Adrenal gland (tissue), 12 donors: ENCODE measurements around the gene SLC35A5. TPM values are rescaled to one million over a fixed set of nuclear protein-coding genes. Genes with fewer than 3 reads are reported as not detected.
"Not testable (repeated sequence)": the region's sequence is repeated elsewhere in the genome, so short reads cannot be mapped to it uniquely, and the experiment has no call there.

Source experiments
- DNase-seq, 7 donors: peaks; one replicate each; pipeline ENCODE4 v3.0.0-alpha.2; 2019 to 2020
- H3K27ac ChIP-seq, 5 donors: fragments of 200-600 bp; sonication (generic) in 4 of 5; 1 replicate in 3 of 5; 2 replicates in 2 of 5; pipeline versions ENCODE4 v1.5.1 to v1.8.0; 2016 to 2020; ENCODE audit warnings: mild to moderate bottlenecking in 1 of 5
- H3K27me3 ChIP-seq: fragments of 200-600 bp; 2 replicates; pipeline ENCODE4 v1.8.0; 2021
- H3K36me3 ChIP-seq, 2 donors: fragments of 200-600 bp; replicated peaks in 1 of 2; 1 replicate in 1 of 2; 2 replicates in 1 of 2; pipeline versions ENCODE4 v1.5.1 to v1.8.0; 2018 to 2022
- H3K4me1 ChIP-seq, 2 donors: fragments of 200-600 bp; replicated peaks in 1 of 2; 1 replicate in 1 of 2; 2 replicates in 1 of 2; pipeline versions ENCODE4 v1.5.1 to v1.8.0; 2018 to 2021
- H3K4me3 ChIP-seq, 4 donors: fragments of 200-600 bp; sonication (generic) in 3 of 4; one replicate each; pipeline ENCODE4 v1.5.1; 2016 to 2018
- H3K9me3 ChIP-seq, 3 donors: fragments of 200-600 bp; sonication (generic) in 1 of 3; replicated peaks in 1 of 3; 1 replicate in 2 of 3; 2 replicates in 1 of 3; pipeline versions ENCODE4 v1.5.1 to v1.8.0; 2016 to 2021
- CTCF ChIP-seq, 6 experiments: fragments of 450-650 bp in 4 of 6; fragments of 200-600 bp in 2 of 6; sonication (generic) in 1 of 6; IDR thresholded peaks; 1 replicate in 5 of 6; 2 replicates in 1 of 6; pipeline versions ENCODE4 v1.5.1 to v1.8.0; 2016 to 2021; ENCODE audit warnings: antibody characterized with exemption in 6 of 6, mild to moderate bottlenecking in 2 of 6, moderate library complexity in 1 of 6
- POLR2A ChIP-seq, 2 donors: fragments of 450-650 bp; IDR thresholded peaks; one replicate each; pipeline ENCODE4 v1.6.1; 2017; ENCODE audit warnings: antibody characterized with exemption in 2 of 2, mild to moderate bottlenecking in 2 of 2, moderate library complexity in 1 of 2
- WGBS, 4 donors: extraction: QIAGEN DNeasy Blood & Tissue Kit in 2 of 4; methylation state at CpG; one replicate each; pipeline versions ENCODE4 v1.1.5 to v1.1.7; 2013 to 2017; 5-methylcytosine and 5-hydroxymethylcytosine counted together
- intact Hi-C, 2 donors: fragments of 100-400 bp; cut with DNase I; formaldehyde crosslinking; loops; one replicate each; pipeline versions ENCODE4 v1.14.1 to v1.15.0; 2022 to 2023
- polyA plus RNA-seq, 3 donors: library from polyadenylated mRNA; stranded (reverse); fragments of 200-250 nt in 2 of 3; fragments of 350-450 nt in 1 of 3; fragmentation: Illumina TruSeq in 1 of 3; extraction: RNeasy Lipid Tissue Mini Kit (QIAGEN cat#74804) in 1 of 3; gene quantifications; one replicate each; pipeline ENCODE4 v1.2.3, GENCODE V29; 2013 to 2014
- total RNA-seq, 9 donors: library from RNA; depleted of rRNA in 4 of 9; stranded (reverse); fragments of >200 nt in 4 of 9; fragments of 120-200 nt in 1 of 9; fragmentation: NEBNext Ultra II Directional in 1 of 9; extraction: Animal tissue kit (Norgen Biotek cat#: 25700) in 1 of 9; gene quantifications; one replicate each; pipeline versions ENCODE4 v1.1.0 to v1.2.4, GENCODE V29; 2013 to 2023
- donor health status: healthy with polysubstance abuse.
- donor health status: Bipolar disorder and iron deficiency.
- donor health status: DM: yes; HTN: yes; CAD: no.
- donor health status: DM: no; HTN: no; CAD: no.
- donor health status: DM: no; HTN: no; CAD: no.
- donor health status: DM: yes; HTN: yes; CAD: no.

The SLC35A5 gene
- total and polyA plus RNA-seq, 12 donors: 6.1 to 51.6 (median 39.6) TPM

GRCh38 chr3:112519424-112520001 lies 42.3 kb upstream of the SLC35A5 start:
- TF ChIP-seq POLR2A (IDR thresholded peaks at IDR 0.05) (no peak), CTCF (IDR thresholded peaks at IDR 0.05) (peak; percentile 37 to 78 (median 72))
- Histone ChIP-seq H3K4me1 (no peaks in the 10 kb centered on the region), H3K9me3 (no peaks in the 10 kb centered on the region), H3K27ac (no peak overlapping the region), H3K4me3 (no peak overlapping the region), H3K27me3 (no peaks in the 10 kb centered on the region), H3K36me3 (no peaks in the 10 kb centered on the region)
- WGBS, 4 donors: 75 to 86% (median 84%) methylated on average over 2 of the region's 2 CpGs
- DNase-seq: peak in 4 of 7 donors; percentile 12 to 32 (median 20)
- intact Hi-C loops: loop anchor here (10.0 kb wide), 3 partner anchors 215 to 405 kb away; partner anchors contain the start of gene SLC9C1 (in 1 of the 2)

GRCh38 chr3:112524127-112524526 lies 37.7 kb upstream of the SLC35A5 start:
- H3K4me1 ChIP-seq, H3K27ac ChIP-seq, H3K9me3 ChIP-seq, H3K27me3 ChIP-seq, DNase-seq, H3K4me3 ChIP-seq: not testable (repeated sequence)
- WGBS, 4 donors: 93 to 98% (median 96%) methylated on average over 6 of the region's 6 CpGs
- peaks cover 0 to 22% of the 10 kb centered on the region in 2 donors for H3K36me3 ChIP-seq
- intact Hi-C loops: loop anchor here (10.0 kb wide), 3 partner anchors 219 to 409 kb away; partner anchors contain the start of gene SLC9C1 (in 1 of the 2)

GRCh38 chr3:112530573-112530972 lies 31.3 kb upstream of the SLC35A5 start:
- Histone ChIP-seq H3K4me3 (no peak overlapping the region), H3K9me3 (no peaks in the 10 kb centered on the region), H3K4me1 (no peaks in the 10 kb centered on the region), H3K36me3 (peaks cover 0 to 58% of the 10 kb centered on the region in 2 donors), H3K27me3 (no peaks in the 10 kb centered on the region), H3K27ac (no peak overlapping the region)
- DNase-seq: no peak
- TF ChIP-seq POLR2A (IDR thresholded peaks at IDR 0.05) (no peak), CTCF (IDR thresholded peaks at IDR 0.05) (no peak)
- intact Hi-C loops: no loop called here
- 89 to 92% (median 91%) methylated on average over 3 of the region's 3 CpGs for WGBS, 4 donors

GRCh38 chr3:112531358-112531781 lies 30.5 kb upstream of the SLC35A5 start:
- intact Hi-C loops: no loop called here
- DNase-seq: no peak

More at GRCh38 chr3:112531358-112531781, 30.5 kb upstream of the SLC35A5 start:
- no peaks in the 10 kb centered on the region for H3K4me1 ChIP-seq
- no peaks in the 10 kb centered on the region for H3K27me3 ChIP-seq
- H3K36me3 ChIP-seq: peaks cover 0 to 66% of the 10 kb centered on the region in 2 donors
- WGBS, 4 donors: 4 to 11% (median 5%) methylated on average over 1 of the region's 1 CpG
- TF ChIP-seq POLR2A (IDR thresholded peaks at IDR 0.05) (no peak), CTCF (IDR thresholded peaks at IDR 0.05) (peak in 5 of 6 experiments; percentile 48 to 70 (median 50))
- H3K9me3 ChIP-seq: no peaks in the 10 kb centered on the region
- H3K4me3 ChIP-seq: no peak overlapping the region
- no peak overlapping the region for H3K27ac ChIP-seq
